GM10248 (cell line): ENCODE results near the gene CDC42BPB.

ENCODE experiments used
- CTCF ChIA-PET: fragments of 300-600 bp; sonication (Branson Sonifier 250); formaldehyde crosslinking; extraction: SDS; loops from one replicate; lab custom pipeline; 2021; ENCODE audit warnings: antibody characterized with exemption; lab: Yijun Ruan, JAX
- POLR2A ChIA-PET: fragments of 350-650 bp; sonication (Branson Sonifier 250); formaldehyde crosslinking; extraction: SDS; loops from one replicate; lab custom pipeline; 2020; ENCODE audit warnings: antibody characterized with exemption; lab: Yijun Ruan, JAX
- DNase-seq: peaks from one replicate; pipeline ENCODE4 v3.0.0; 2012; ENCODE audit errors: extremely low spot score
- CTCF ChIP-seq: IDR thresholded peaks from 2 replicates; pipeline ENCODE4 v1.5.1; 2012; ENCODE audit warnings: mild to moderate bottlenecking, low read depth; ENCODE audit errors: extremely low read depth, missing control alignments, control extremely low read depth

Gene CDC42BPB

DNA sequence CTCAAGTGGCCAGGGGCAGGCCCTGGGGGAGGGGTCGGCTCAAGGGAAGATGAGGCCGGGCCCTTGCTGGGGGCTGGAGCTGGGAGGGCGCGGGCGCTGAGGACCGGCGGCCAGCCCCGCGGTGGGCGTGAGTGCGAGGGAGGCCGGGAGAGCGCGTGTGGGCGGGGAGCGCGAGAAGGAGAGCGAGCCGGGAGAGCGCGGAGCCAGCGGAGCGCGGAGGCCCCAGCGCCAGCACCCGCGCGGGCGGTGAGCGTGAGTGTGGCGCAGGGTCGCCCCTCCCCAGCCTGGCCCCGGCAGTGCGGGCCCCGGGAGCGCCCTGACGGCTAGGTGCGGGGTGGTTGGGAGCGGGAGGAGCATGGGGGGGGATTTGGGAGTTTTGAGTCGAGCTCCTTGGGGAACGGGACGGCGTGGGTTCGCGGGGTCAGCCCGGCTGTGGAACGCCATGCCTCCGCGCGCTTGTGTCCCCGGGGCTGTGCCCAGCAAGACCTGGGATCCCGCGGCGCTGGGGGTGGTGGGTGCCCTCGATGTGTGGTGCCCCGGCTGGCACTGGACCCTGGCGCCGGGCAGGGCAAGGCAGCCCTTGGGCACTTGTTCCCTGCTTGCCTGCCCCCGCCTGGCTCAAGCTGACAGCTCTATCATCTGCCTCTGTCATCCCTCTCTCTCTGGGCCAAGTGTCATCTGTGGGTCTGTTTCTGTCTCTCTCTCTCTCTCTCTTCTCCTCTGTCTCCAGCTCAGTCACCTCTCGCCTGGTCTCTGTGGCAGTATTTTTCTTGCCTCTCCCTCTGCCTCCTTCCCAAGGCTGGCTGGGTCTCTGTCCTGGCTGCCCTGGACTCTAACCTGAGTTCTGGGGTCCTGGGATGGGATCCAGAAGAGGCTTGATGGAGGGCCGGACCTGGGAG, 26.9 kb upstream of the CDC42BPB start, which contains the start of gene LBHD2:
TSS of gene LBHD2 (plus strand) at position 190 of the 899 bp plus-strand sequence. CDS start 1,803 bp downstream, outside the sequence.
- no peak for TF ChIP-seq CTCF
- ChIA-PET CTCF (interaction anchor here (2.6 to 3.0 kb wide), 2 partner anchors 9 to 21 kb away, joined by 9 to 11 read pairs; no protein-coding TSS in a partner anchor), POLR2A (no interaction called here)
- DNase-seq: no peak

GRCh38 chr14:103081951-103082350, 24.6 kb upstream of the CDC42BPB start:
- CTCF ChIA-PET: no interaction called here
- POLR2A ChIA-PET: no interaction called here
- no peak for DNase-seq
- no peak for TF ChIP-seq CTCF

DNA sequence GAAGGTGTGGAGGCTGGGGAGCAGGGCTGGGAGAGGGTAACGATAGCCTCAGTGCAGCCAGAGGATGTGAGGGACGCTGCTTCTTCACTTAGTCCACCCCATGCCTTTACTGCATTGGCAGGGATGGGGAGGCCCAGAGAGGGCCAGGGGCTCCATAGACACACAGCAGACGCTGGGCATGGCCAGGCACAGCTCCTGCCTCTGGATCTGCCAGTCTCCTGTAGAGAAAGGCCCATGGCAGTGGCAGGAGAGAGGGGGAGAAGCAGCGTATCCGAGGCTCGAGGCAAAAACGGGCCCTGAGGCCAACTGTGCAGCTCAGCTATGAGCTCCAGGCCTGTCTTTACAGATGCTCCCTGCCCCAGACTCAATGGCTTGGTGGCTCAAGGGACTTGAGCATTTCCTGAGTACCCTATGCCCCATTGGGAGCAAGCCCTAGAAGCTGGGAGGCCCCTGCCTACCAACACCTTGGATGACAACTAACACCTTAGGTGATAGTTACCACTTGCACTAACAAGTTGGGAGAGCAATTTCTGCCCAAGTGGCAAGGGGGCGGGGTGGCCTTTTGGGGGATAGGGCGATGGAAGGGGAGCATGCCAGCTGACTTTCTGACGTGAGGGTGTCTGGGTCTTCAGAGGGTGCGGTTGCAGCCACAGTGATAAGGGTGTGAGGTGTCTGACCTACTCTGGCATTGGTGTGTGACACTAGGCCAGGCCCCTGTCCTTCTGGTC, 21.7 kb upstream of the CDC42BPB start:
- ChIA-PET POLR2A (no interaction called here), CTCF (interaction anchor here (0.7 to 2.2 kb wide), 16 partner anchors 8 to 469 kb away, joined by 3 to 17 read pairs (median 4); partner anchors contain the start of gene EXOC3L4)
- no peak for TF ChIP-seq CTCF
- DNase-seq: no peak

DNA sequence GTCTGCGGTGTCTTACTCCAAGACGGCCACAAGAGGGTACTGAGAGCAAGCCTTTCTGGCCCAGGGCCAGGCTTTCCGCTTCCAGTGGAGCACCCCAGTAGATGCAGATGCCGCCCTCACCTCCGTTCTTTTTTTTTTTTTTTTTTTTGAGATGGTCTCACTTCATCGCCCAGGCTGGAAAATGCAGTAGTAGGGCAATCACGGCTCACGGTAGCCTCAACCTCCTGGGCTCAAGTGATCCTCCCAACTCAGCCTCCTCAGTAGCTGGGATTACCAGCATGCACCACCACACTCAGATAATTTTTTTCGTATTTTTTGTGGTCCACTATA, 21.0 kb upstream of the CDC42BPB start:
- POLR2A ChIA-PET: no interaction called here
- peak; percentile 87 for TF ChIP-seq CTCF
- CTCF ChIA-PET: interaction anchor here (0.7 to 2.2 kb wide), 13 partner anchors 9 to 384 kb away, joined by 3 to 17 read pairs (median 4); partner anchors contain the start of gene EXOC3L4
- DNase-seq: peak; percentile 85

- DNase-seq: peak; percentile 35
- ChIA-PET CTCF (interaction anchor here (0.7 to 2.4 kb wide), 26 partner anchors 10 to 380 kb away, joined by 3 to 18 read pairs (median 4); partner anchors contain the start of genes EXOC3L4 and LBHD2), POLR2A (no interaction called here)
- TF ChIP-seq CTCF: no peak
These were observed 17.5 kb upstream of the CDC42BPB start for GRCh38 chr14:103074729-103075367.
